Stimulated activated CD4-positive, alpha-beta T cell treated with anti-CD3 and anti-CD28 coated beads, Interleukin-1b, Interleukin-23, amount 100 ng/mL, for 24 hours (primary cell): Measurements from ENCODE around the gene GSG1L2.

Source experiments
- DNase-seq, 4 experiments: peaks; one replicate each; pipeline ENCODE4 v3.0.0-alpha.2; 2020; ENCODE audit warnings: low read depth in 4 of 4, low spot score in 1 of 4

GSG1L2 gene

DNA sequence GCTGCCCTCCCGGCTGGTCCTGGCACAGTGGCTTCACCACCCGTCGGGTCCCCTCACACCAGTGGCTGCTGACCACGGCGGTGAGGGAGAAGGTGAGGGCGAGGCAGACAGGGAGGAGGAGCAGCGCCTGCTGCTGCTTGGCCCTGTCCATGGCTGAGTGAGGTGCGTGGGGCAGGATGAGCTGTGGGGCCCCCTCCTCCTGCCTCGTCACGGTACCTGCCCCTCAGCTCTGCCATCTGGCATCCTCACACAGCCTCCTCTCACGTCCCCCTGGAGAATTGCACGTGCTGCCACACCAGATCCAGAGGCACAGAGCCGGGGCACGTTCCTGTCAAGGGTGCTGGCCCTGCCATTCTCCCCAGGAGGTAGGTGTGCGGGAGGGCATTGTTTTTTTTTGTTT, at the start of gene GSG1L2:
Gene GSG1L2 (minus strand): TSS at position 159 of the 400 bp plus-strand sequence. CDS start 8 bp downstream, at position 151.
- no peak for DNase-seq

DNA sequence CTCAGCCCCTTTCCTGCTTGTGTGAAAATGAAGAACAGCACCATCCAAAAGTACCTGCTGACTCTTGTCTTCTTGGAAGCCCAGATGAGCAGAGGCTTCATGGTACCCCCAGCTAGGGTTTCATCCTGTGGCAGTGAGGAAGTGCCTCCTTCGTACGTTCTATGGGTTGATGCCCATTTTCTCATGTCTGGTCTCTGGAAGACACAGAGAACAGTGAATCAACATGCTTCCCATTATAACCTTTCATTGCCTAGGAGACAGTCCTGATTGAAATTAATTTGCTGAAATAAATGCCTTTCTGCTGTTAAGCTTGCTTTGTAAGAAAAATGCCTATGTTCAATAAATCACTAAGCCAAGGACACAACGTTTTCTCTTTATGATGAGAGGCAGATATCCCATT, 46.7 kb upstream of the GSG1L2 start:
- DNase-seq: no peak

DNA sequence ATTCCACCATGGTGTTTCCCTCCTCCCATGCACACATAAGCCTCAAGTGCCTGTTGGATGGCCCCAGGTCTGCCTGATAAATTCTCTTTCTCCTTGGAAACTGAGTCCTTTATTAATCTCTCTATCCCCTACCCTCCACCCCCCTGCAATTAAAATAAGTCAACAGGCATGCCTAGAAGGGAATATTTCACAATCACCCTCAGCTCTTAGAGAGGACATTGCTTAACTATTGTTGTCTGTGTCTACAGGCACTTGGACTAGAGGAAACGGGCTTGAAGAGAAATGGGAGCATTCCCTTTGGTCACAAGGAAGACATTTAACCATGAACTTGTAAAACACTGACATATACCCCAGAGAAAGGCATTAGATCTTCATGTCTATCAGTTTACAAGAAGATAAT, 43.7 kb upstream of the GSG1L2 start:
- DNase-seq: no peak

DNA sequence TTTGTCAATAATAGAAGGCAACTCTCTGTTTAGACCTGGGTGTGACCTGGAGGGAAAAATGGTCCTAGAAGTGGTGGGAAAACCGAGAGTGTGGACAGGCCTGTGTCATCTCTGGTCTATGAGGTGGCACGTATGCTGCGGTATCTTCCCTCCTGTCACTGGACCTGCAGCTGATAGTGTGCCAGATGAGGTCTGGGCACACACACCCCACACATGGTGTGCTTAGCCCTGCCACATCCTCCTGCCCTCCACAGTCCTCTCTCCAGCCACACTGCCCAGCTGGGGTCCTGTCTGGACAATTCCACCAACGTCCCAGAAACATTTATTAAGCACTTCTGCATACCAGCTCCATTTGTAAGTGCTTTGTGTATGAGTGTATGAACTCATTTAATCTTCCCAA, 41.1 kb upstream of the GSG1L2 start:
- DNase-seq: no peak

DNA sequence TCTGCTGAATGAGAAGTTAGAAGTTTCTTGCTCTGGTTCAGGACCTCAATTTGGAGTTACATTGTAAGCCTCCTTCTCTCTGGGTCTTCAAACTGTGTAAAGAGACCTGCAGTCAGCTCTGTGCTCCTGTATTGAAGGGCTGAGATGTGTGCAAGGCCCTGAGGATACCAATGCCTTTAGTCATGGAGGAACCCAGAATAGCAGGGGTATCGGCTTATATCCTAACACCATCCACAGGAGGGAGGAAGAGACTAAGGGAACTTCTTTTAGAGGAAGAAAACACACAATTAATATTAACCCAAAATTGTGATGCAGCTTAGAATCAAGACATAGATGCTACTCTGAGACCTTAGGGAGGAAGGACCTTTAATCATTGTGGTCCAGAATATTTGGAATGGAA, 40.3 kb upstream of the GSG1L2 start:
- DNase-seq: no peak

DNA sequence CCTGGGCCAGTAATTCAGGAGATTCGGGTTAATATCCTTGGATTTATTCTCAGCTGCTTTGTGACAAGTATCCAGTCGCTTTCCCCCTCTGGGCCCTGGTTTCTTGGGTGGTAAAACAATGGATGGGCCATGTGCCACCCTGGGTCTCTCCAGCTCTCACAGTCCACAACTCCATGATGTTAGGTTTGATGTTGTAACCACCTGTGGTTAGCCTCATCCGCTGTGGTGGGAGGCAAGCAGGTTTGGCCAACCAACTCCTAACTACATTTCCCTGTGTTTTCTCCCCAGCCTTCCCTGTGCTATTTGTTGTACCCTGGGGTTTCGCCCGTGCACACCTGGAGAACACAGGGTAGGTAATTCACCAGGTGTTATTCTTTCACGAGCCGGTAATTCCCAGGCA, 39.0 kb upstream of the GSG1L2 start:
- DNase-seq: no peak

DNA sequence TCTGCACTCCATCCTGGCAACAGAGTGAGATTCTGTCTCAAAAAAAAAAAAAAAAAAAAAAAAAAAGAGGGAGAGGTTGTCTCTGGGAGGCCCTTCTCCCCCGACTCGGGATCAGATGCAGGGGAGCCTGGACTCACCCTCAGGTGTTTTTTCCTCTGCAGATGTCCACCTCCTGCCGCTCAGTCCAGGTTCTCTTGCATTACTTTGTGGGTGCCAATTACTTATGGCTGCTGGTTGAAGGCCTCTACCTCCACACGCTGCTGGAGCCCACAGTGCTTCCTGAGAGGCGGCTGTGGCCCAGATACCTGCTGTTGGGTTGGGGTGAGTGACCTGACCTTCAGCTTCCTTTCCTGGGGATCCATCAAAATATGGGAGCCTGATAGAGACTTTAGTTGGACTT, 37.9 kb upstream of the GSG1L2 start:
- no peak for DNase-seq

DNA sequence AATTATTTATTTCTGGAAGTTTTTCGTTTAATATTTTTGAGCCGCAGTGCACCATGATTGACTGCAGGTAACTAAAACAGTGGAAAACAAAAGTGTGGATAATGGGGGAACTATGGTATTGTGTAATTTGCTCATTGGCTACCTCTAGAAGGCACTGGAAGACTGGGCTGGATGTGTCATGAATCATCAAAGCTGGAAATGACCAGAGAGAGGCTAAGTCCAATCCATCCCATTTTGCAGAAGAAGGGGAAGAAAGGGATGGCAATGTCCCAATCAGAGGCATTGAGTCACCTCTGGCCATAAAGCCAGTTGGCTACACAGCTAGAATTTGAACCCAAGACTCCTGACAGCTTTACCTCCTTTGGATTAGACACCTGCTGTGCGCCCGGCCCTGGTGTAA, 33.2 kb upstream of the GSG1L2 start:
- DNase-seq: no peak

DNA sequence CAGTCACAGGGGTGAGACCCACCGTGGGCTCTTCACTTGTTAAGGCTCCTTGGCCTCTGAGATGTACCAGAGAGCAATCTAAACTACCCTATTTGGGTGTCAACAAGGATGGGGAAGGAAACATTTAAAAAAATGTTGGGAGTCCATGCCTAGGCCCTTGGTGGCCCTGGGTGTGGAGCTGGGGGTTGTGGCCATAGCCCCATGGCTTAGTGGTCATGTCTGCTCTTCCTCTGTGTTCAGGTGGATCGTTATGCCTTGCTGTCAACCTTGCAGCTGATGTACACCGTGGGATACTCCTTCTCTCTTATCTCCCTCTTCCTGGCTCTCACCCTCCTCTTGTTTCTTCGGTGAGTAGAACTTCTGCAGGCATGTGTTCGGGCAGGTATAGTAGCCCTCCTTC, 32.4 kb upstream of the GSG1L2 start:
- DNase-seq: no peak

DNA sequence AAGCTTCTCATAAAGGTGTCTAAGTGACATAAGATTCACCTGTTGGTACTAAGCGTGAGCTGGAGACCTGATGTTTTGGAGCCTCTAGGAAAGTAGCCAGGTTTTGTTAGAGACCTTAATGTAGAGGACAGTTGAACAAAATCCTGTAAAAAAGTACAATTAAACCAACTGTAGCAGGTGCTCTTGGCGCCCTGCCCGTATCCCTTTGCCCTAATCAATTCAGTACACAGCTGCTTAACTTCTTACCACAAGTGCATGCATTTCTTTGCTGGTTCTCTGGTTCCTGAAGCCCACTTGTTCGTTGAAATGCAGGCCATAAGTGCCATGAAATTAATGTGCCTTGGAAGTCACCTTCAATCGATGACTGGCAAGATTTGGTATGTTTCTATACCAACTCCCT, 28.3 kb upstream of the GSG1L2 start:
- DNase-seq: no peak

DNA sequence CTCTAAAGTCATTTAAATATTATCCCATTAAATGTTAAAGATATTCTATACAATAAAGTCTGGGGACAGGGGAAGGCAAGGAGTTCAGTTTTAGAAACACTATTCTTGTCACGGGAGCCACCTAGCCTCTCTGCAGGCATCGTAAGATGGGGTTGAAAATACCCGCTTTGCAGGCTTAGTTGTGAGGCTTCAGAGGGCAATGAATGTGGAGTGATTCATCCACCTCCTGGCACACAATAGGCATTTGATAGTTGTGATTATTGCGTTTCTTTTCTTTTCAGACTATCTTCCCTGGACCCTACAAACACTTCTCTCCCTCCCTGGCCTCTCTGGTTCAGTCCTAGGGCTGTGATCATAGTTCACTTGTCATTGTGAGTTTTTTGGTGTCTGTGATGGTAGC, 23.4 kb upstream of the GSG1L2 start:
- DNase-seq: no peak

DNA sequence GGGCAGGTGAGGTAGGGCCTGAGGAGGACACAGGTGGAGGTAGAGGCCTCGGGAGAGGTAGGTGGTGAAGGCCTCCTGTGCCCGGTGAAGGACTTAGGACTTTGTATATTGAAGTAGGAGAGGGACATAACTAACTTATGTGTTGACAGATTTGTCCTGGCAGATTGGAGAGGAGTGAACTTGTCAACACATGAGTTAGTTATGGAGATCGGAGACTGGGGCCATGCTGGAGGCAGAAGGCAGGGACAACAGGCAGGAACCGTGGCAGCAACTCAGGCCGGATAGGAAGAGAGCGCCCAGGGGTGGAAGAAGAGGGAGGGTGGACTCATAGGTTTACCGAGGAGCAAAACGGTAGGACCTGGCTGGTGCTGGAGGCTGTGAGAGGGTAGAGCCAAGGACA, 22.3 kb upstream of the GSG1L2 start:
- DNase-seq: no peak

DNA sequence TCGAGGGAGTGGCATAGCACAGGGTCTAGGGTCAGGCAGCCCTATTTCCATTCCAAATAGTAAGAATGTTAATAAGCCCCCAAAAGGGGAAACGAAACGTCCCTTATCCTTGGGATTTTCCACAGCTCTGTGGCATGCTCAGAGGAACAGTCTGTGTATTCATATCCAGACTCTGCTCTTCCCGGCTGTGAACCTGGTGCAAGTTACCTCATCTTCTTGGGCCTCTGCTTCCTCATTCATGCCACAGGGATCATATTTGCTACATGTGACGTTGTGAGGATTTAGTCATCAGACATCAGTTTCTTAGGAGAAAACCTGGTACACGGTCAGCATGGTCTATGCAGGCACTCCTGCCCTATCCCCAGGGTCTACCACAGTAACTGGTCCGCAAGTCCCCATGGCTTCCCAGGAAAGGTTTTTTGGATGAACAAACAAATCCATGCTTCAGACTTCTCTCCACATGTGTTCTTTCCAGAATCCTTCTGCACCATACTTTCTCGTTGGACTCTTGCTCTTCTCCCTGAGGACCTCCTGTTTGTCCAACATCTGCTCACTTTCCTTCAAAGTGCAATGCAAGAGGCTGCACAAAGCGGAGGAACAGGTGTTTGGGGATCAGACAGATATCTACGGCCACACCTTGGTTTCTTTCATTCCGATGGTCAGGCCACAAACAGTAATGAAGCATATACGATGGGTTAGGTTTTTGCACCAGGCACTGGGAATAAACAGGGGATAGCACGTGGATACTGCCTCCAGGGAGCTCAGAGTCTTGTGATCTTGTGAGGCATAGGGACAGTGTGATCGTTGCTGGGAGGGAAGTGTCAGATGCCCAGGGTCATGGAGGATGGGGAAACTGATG, 21.5 kb upstream of the GSG1L2 start:
- no peak for DNase-seq

DNA sequence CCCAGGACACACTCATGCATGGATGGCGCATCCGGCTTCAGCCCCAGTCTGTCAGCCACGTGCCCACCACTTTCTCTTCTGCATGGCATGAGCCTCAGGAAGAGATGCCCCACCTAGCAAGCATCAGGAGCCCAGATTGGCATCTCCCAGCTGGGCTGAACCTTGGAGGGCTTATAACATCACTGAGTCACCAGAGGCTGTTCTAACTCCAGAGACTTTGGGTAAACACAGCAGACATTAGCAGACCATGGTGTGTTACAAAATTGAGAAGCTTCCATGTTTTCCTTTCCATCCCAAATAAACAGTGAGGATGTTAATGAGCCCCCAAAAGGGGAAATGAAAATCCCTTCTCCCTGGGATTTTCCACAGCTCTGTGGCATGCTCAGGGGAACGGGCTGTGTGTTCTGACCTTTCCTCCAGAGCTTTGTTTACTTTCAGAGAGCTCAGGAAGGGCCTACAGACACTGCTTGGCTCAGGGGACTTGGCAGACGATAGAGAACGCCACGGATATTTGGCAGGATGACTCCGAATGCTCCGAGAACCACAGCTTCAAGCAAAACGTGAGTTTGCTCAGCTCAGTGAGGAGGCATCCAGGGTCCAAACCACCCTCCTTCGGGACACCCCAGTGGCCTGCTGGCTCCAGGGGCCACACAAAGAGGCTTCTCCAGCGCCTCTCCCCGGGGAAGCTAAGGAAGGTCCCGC, 20.3 kb upstream of the GSG1L2 start:
- DNase-seq: no peak

DNA sequence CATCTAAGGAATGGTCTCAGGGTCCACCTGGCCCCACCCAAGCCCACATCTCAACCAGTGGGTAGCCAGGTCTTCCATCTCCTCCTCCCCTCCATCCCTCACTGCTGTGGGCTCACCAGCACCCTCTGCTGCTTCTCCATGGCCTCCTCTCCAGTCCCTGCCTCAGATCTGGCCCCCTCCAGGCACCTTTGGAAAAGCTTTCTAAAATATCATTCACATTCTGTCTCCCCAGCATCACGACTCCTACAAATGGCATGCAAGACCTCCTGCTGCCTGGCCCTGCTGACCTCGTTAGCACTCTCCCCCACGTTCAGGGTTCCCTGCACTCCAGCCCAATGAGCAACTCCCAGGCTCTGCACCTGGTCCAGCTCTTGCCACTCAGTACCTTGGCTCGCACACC, 17.6 kb upstream of the GSG1L2 start:
- no peak for DNase-seq

DNA sequence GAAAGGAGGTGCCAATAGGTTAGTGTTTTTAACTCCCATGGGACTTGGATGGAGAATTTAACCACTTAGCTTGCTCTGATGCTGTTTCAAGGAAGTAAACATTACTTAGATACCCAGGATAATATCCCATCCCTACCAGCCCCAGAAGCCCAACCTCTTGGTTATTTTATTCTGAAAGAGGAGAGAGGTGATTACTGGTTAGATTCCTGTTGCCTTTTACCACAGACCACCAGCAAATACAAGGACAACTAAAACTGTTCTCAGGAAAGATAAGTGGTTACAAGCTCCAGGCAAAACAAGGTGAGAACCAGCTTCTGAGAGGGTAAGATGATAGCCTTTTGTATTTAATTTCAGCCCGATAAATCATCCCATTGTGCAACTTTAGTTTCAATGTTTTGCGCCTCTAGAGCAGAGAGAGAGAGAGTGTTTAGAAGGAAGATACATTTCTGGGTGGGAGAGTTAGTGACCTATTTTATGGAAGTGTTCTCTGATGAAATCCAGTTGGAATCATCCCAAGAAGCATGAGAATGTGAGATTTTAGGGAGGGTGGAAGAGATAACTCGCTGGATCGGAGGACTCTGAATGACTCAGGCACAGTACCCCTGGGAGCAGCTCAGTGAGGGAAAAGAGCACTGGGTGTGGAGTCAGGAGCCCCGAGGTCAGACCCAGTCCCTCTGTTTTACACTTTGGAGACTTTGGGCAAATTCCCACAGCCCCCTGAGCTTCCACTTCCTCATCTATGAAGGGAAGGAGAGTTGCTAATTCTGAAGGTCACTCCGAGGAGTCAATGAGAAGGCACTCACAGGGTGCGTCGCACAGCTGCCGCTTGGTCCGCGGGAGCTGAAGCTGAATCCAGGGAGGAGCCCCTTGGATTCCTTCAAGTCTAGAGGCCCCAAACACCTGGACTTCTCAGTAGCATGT, 15.9 kb upstream of the GSG1L2 start:
- no peak for DNase-seq

DNA sequence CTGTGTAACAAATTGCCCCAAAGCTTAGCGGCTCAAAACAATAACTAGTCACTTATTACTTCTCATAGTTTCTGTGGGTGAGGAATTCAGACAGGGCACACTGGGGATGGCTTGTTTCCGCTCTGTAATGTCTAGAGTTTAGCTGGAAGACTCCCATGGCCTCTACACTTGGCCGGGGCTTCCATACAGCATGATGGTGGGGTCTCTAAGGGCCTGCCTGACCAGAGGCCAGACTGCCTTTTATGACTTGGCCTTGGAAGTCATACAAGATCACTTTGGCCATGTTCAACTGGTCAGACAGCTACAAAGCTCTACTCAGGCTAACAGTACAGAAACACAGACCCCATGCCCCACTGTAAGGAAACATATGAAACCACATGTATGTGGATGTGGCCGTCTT, 12.0 kb upstream of the GSG1L2 start:
- DNase-seq: no peak

DNA sequence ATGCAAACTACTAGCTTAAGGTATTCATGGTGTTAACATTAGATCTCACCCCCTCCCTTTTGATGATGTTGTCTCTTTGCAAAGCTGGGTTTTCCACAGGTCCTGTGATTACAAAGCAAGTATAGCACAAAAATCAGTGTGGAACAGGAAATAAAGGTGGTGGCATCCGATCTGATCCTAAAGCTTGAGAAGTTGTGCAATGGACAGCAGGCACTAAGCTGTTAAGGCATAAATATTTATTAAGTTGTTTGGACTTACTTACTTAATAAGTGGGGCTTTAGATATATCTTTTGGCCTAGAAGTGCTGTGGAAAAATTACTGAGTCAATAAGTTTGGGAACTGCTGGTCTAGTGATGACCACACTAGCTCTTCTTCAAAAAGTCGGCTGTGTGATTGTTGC, 8.8 kb upstream of the GSG1L2 start:
- DNase-seq: no peak

DNA sequence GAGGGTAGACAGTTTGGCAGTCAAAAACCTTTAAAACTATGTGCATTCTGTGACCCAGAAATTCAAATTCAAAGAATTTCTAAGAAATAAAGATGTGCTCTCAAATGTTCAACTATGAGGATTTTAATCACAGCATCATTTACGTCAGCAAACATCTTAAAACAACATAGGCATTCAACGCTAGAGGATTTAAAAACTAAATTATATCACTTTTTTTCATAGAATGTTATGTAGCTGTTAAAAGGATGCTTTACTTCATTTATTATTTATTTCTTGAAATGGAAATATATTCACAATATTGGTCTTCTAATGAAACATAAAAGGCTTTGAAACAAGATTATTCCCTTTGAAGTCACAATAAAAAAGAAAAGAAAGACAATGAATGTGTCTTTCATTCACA, 7.5 kb upstream of the GSG1L2 start:
- no peak for DNase-seq

DNA sequence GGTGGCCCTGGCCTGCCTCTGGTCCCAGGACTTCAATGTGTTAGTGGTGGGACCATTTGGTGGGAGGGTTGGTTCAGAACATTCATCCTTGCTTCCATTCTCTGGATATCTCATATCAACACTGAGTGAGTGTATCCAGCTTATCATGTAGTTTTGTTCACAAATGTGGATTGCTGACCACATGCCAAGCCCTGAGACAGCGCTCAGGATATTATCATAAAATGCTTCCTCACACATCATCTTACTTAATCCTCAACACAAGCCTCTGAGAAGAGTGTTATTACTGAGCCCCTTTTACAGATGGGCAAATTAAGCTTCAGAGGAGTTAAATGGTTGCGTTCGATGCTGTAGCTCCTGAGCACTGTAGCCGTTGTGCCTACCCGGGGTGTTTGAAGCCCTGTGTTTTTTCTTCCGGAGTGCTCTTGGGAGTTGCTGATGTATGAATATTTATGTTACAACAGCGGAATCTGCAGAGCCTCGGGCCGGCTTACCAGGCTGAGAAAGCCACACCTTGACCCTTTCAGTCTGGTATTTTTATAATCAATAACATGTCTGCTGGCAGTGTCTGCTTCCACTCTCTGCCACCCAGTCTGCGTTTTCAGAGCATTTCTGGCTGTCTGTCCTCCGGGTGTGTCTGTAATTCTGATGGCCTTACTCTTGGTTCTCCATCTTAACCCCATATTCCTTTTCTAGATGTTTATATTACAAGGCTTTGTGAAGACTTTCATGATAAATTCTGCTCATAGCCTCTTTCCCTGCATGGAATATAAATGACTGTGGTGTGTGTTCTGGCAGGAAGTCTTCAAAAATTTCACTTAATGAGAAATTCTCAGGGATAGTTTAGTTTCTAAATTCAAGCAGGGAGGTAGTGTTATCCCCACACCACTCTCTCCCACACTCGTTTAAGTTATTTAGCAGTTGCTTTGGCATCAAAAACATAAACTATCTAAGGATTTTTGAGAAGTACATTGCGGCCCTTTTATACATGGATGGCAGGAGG, 6.7 kb upstream of the GSG1L2 start:
- no peak for DNase-seq
